T-helper 17 cell (primary cell): ENCODE data around the gene CDC42EP4. TPM values are rescaled to one million over a fixed set of nuclear protein-coding genes. Genes with fewer than 3 reads are reported as not detected.
A peak's percentile ranks its signal among the peaks of the same experiment; 100 is the strongest.
"Not testable (repeated sequence)": the region's sequence is repeated elsewhere in the genome, so short reads cannot be mapped to it uniquely, and the experiment has no call there.

Experiments used
- ATAC-seq: fragments of 150-1000 bp; cut with Tn5 transposase; 2 replicates; pipeline ENCODE4 v1.10.0; 2021; ENCODE audit warnings: mild to moderate bottlenecking, moderate library complexity
- DNase-seq, 3 donors: peaks; one replicate each; pipeline versions ENCODE4 v3.0.0 to v3.0.0-alpha.2; 2020 to 2021
- H3K9me3 ChIP-seq: one replicate; pipeline ENCODE4 v1.7.0; 2013; ENCODE audit warnings: low read length, mild to moderate bottlenecking; ENCODE audit not compliant: control insufficient read depth, poor library complexity, severe bottlenecking
- H3K27ac Mint-ChIP-seq: one replicate; pipeline ENCODE4 v1.8.0; 2022; ENCODE audit warnings: mild to moderate bottlenecking, moderate library complexity, mixed read lengths
- H3K27me3 Mint-ChIP-seq: one replicate; pipeline ENCODE4 v1.8.0; 2022; ENCODE audit warnings: mixed read lengths
- H3K36me3 Mint-ChIP-seq: one replicate; pipeline ENCODE4 v1.8.0; 2022; ENCODE audit warnings: low read depth, mixed read lengths
- H3K4me1 Mint-ChIP-seq: one replicate; pipeline ENCODE4 v1.8.0; 2022; ENCODE audit warnings: mild to moderate bottlenecking, mixed read lengths
- H3K4me3 Mint-ChIP-seq: one replicate; pipeline ENCODE4 v1.8.0; 2022; ENCODE audit warnings: mild to moderate bottlenecking, moderate library complexity, mixed read lengths
- total RNA-seq, 4 donors: library from RNA in 2 of 4; stranded (reverse) in 2 of 4; gene quantifications; one replicate each; pipeline ENCODE4 v1.2.3 and lab custom pipeline; 2022 to 2026

The CDC42EP4 gene
- total RNA-seq, 2 donors from 2014 or later: 4.0 to 4.1 TPM

GRCh38 chr17:73323409-73324159 lies 11.8 kb upstream of the CDC42EP4 start:
- no peaks in the 10 kb centered on the region for H3K9me3 ChIP-seq
- H3K4me3 Mint-ChIP-seq: no peak overlapping the region
- H3K36me3 Mint-ChIP-seq: no peaks in the 10 kb centered on the region
- no peak for ATAC-seq
- DNase-seq: no peak
- H3K27me3 Mint-ChIP-seq: peaks cover 25% of the 10 kb centered on the region
- H3K27ac Mint-ChIP-seq: no peak overlapping the region
- H3K4me1 Mint-ChIP-seq: no peaks in the 10 kb centered on the region

- no peak overlapping the region for H3K4me3 Mint-ChIP-seq
- peaks cover 16% of the 10 kb centered on the region for H3K27me3 Mint-ChIP-seq
- H3K27ac Mint-ChIP-seq: peak overlapping the region; percentile 65
Measured at GRCh38 chr17:73320601-73321264, 8.9 kb upstream of the CDC42EP4 start.

GRCh38 chr17:73319766-73320165 lies 8.0 kb upstream of the CDC42EP4 start:
- H3K27ac Mint-ChIP-seq: no peak overlapping the region
- peaks cover 6% of the 10 kb centered on the region for H3K27me3 Mint-ChIP-seq
- ATAC-seq (no peak), DNase-seq (no peak)
- H3K4me3 Mint-ChIP-seq: no peak overlapping the region
- H3K9me3 ChIP-seq: no peaks in the 10 kb centered on the region
- H3K4me1 Mint-ChIP-seq: peaks cover 3% of the 10 kb centered on the region
- no peaks in the 10 kb centered on the region for H3K36me3 Mint-ChIP-seq

More at GRCh38 chr17:73320601-73321264, 8.9 kb upstream of the CDC42EP4 start:
- Mint-ChIP-seq H3K4me1 (peaks cover 3% of the 10 kb centered on the region), H3K36me3 (no peaks in the 10 kb centered on the region)
- no peaks in the 10 kb centered on the region for H3K9me3 ChIP-seq
- DNase-seq (no peak), ATAC-seq (no peak)

GRCh38 chr17:73318836-73319235 lies 7.0 kb upstream of the CDC42EP4 start:
- H3K36me3 Mint-ChIP-seq: no peaks in the 10 kb centered on the region
- ATAC-seq (no peak), DNase-seq (no peak)
- no peak overlapping the region for H3K27ac Mint-ChIP-seq
- no peaks in the 10 kb centered on the region for H3K27me3 Mint-ChIP-seq
- peaks cover 3% of the 10 kb centered on the region for H3K4me1 Mint-ChIP-seq
- H3K4me3 Mint-ChIP-seq: no peak overlapping the region
- H3K9me3 ChIP-seq: no peaks in the 10 kb centered on the region

GRCh38 chr17:73318427-73318813 lies 6.6 kb upstream of the CDC42EP4 start:
- H3K4me3 Mint-ChIP-seq: no peak overlapping the region
- ATAC-seq (no peak), DNase-seq (no peak)
- no peak overlapping the region for H3K27ac Mint-ChIP-seq
- no peaks in the 10 kb centered on the region for H3K9me3 ChIP-seq
- H3K4me1 Mint-ChIP-seq: peaks cover 4% of the 10 kb centered on the region
- H3K36me3 Mint-ChIP-seq: no peaks in the 10 kb centered on the region
- no peaks in the 10 kb centered on the region for H3K27me3 Mint-ChIP-seq

- no peak for DNase-seq
- no peak overlapping the region for H3K4me3 Mint-ChIP-seq
- ATAC-seq: no peak
- no peaks in the 10 kb centered on the region for H3K9me3 ChIP-seq
- peaks cover 6% of the 10 kb centered on the region for H3K4me1 Mint-ChIP-seq
- H3K27me3 Mint-ChIP-seq: no peaks in the 10 kb centered on the region
- no peaks in the 10 kb centered on the region for H3K36me3 Mint-ChIP-seq
- no peak overlapping the region for H3K27ac Mint-ChIP-seq
Measured at GRCh38 chr17:73317513-73318426, 6.0 kb upstream of the CDC42EP4 start.

GRCh38 chr17:73316919-73317505 lies 5.2 kb upstream of the CDC42EP4 start:
- no peaks in the 10 kb centered on the region for H3K27me3 Mint-ChIP-seq
- H3K9me3 ChIP-seq: no peaks in the 10 kb centered on the region
- H3K27ac Mint-ChIP-seq: no peak overlapping the region
- DNase-seq (no peak), ATAC-seq (no peak)
- no peak overlapping the region for H3K4me3 Mint-ChIP-seq
- H3K4me1 Mint-ChIP-seq: peaks cover 6% of the 10 kb centered on the region
- no peaks in the 10 kb centered on the region for H3K36me3 Mint-ChIP-seq

- H3K27ac Mint-ChIP-seq: peak overlapping the region; percentile 41
Measured at GRCh38 chr17:73315471-73315870, 3.7 kb upstream of the CDC42EP4 start.

GRCh38 chr17:73313526-73314127 lies 1.8 kb upstream of the CDC42EP4 start:
- Mint-ChIP-seq H3K4me1 (peaks cover 12% of the 10 kb centered on the region), H3K4me3 (peak overlapping the region; percentile 73), H3K27ac (no peak overlapping the region), H3K27me3 (no peaks in the 10 kb centered on the region), H3K36me3 (no peaks in the 10 kb centered on the region)
- no peak for DNase-seq
- ATAC-seq: no peak
- H3K9me3 ChIP-seq: no peaks in the 10 kb centered on the region

More at GRCh38 chr17:73315471-73315870, 3.7 kb upstream of the CDC42EP4 start:
- no peak for ATAC-seq
- no peak for DNase-seq
- H3K36me3 Mint-ChIP-seq: no peaks in the 10 kb centered on the region
- H3K9me3 ChIP-seq: no peaks in the 10 kb centered on the region
- H3K4me1 Mint-ChIP-seq: peaks cover 6% of the 10 kb centered on the region
- no peak overlapping the region for H3K4me3 Mint-ChIP-seq
- H3K27me3 Mint-ChIP-seq: no peaks in the 10 kb centered on the region

- H3K9me3 ChIP-seq, H3K27me3 Mint-ChIP-seq, H3K36me3 Mint-ChIP-seq, DNase-seq, ATAC-seq: not testable (repeated sequence)
- H3K27ac Mint-ChIP-seq: peak overlapping the region; percentile 34
- H3K4me3 Mint-ChIP-seq: peak overlapping the region; percentile 90
- peaks cover 12% of the 10 kb centered on the region for H3K4me1 Mint-ChIP-seq
Measured at GRCh38 chr17:73312887-73313286, 1.1 kb upstream of the CDC42EP4 start.

- DNase-seq (peak in 2 of 3 donors; percentile 7 to 15), ATAC-seq (no peak)
- H3K4me1 Mint-ChIP-seq: peaks cover 9% of the 10 kb centered on the region
- no peaks in the 10 kb centered on the region for H3K9me3 ChIP-seq
- H3K4me3 Mint-ChIP-seq: peak overlapping the region; percentile 90
- peak overlapping the region; percentile 34 for H3K27ac Mint-ChIP-seq
- H3K36me3 Mint-ChIP-seq: no peaks in the 10 kb centered on the region
- no peaks in the 10 kb centered on the region for H3K27me3 Mint-ChIP-seq
Measured at GRCh38 chr17:73311428-73311780, 397 bp downstream of the CDC42EP4 start.

GRCh38 chr17:73309727-73310596 lies 1.8 kb downstream of the CDC42EP4 start:
- DNase-seq: no peak
- H3K27ac Mint-ChIP-seq: peak overlapping the region; percentile 86
- H3K4me3 Mint-ChIP-seq: peak overlapping the region; percentile 90

More at GRCh38 chr17:73309727-73310596, 1.8 kb downstream of the CDC42EP4 start:
- no peaks in the 10 kb centered on the region for H3K36me3 Mint-ChIP-seq
- peaks cover 4% of the 10 kb centered on the region for H3K27me3 Mint-ChIP-seq
- no peak for ATAC-seq
- no peaks in the 10 kb centered on the region for H3K9me3 ChIP-seq
- H3K4me1 Mint-ChIP-seq: peaks cover 9% of the 10 kb centered on the region
